ES-I3 (cell line): ENCODE data around the gene GREB1L.

Experiments
- H3K36me3 ChIP-seq: 2 replicates; pipeline ENCODE4 v1.6.1; 2013; ENCODE audit warnings: mild to moderate bottlenecking, low read length, control low read depth, moderate library complexity; ENCODE audit not compliant: insufficient read depth
- H3K4me1 ChIP-seq: 2 replicates; pipeline ENCODE4 v1.6.1; 2013; ENCODE audit warnings: mild to moderate bottlenecking, control low read depth, low read length; ENCODE audit not compliant: insufficient read depth
- H3K9ac ChIP-seq: 2 replicates; pipeline ENCODE4 v1.6.1; 2013; ENCODE audit warnings: low read depth, mild to moderate bottlenecking, low read length, moderate library complexity
- H3K9me3 ChIP-seq: 2 replicates; pipeline ENCODE4 v1.6.1; 2013; ENCODE audit warnings: mild to moderate bottlenecking, low read length, moderate library complexity; ENCODE audit not compliant: control insufficient read depth, insufficient read depth

GREB1L gene

GRCh38 chr18:21496277-21496835 is 254.3 kb downstream of the GREB1L start:
- no peak overlapping the region for H3K9ac ChIP-seq
- no peaks in the 10 kb centered on the region for H3K9me3 ChIP-seq
- no peaks in the 10 kb centered on the region; the same call in 1 of the 2 replicates for H3K4me1 ChIP-seq
- H3K36me3 ChIP-seq: no peaks in the 10 kb centered on the region

DNA sequence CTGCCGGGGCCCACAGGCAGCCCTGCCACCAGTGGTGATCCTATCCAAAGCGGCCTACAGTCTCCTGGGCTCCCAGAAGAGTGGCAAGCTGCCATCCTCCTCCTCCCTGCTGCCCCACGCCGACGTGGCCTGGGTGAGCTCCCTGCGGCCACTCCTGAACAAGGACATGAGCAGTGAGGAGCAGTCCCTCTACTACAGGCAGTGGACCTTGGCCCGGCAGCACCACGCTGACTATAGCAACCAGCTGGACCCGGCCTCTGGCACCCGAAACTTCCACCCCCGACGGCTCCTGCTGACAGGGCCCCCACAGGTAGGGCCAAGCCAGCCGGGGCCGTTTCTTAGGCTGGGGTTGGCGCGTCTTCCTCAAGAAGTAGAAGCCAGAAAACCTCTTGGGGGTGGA is 258.0 kb downstream of the GREB1L start:
- no peak overlapping the region for H3K9ac ChIP-seq
- no peaks in the 10 kb centered on the region; the same call in 1 of the 2 replicates for H3K4me1 ChIP-seq
- H3K36me3 ChIP-seq: no peaks in the 10 kb centered on the region
- no peaks in the 10 kb centered on the region for H3K9me3 ChIP-seq

DNA sequence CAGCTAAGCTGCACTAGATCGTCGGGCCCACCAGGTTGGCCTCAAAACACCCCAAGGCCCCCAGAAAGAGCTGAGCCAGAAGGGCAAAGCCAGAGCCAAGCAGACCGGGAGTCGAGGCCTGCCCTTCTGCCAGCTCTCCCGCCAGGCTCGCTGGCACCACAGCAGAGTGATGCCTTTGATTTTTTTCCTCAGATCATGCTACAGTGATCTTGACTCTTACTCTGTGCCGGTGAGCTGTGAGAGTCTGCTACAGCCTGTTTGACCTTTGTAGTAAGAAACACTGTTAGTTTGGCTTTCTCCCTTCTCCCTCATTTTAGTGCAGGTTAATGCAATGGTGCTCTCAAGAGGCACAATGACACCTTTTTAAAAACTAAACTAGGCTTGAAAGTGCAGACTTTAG is 260.6 kb downstream of the GREB1L start:
- H3K36me3 ChIP-seq: no peaks in the 10 kb centered on the region
- no peak overlapping the region for H3K9ac ChIP-seq
- H3K9me3 ChIP-seq: no peaks in the 10 kb centered on the region
- no peaks in the 10 kb centered on the region for H3K4me1 ChIP-seq

- Histone ChIP-seq H3K9ac (no peak overlapping the region), H3K4me1 (0 out of 2 replicates have a peak, but pooled peaks cover 5% of the 10 kb centered on the region), H3K9me3 (no peaks in the 10 kb centered on the region), H3K36me3 (no peaks in the 10 kb centered on the region; the same call in 1 of the 2 replicates)
Measured at GRCh38 chr18:21507913-21508701, 266.1 kb downstream of the GREB1L start.

GRCh38 chr18:21509062-21509461 is 267.0 kb downstream of the GREB1L start:
- H3K4me1 ChIP-seq: 0 out of 2 replicates have a peak, but pooled peaks cover 5% of the 10 kb centered on the region
- H3K9me3 ChIP-seq: no peaks in the 10 kb centered on the region
- H3K9ac ChIP-seq: no peak overlapping the region
- H3K36me3 ChIP-seq: no peaks in the 10 kb centered on the region; the same call in 1 of the 2 replicates

DNA sequence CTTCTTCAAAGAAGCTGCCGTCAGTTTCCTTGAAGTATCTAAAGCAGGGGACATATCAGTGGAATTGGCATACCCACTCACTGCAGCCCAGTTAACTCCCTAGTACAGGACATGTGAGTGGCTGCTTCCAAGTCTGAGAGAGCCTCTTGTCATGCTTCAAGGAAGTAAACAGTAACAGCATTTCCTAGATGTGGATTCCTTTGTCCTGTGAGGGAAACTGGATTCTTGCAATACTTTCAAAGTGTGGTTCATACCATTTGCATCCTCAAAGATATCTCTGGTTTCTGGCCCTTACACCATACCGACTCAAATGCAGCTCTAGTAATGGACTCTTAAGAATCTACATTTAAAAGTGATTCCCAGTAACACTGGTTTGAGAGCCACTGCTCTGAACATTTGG is 271.3 kb downstream of the GREB1L start:
- Histone ChIP-seq H3K9me3 (no peaks in the 10 kb centered on the region), H3K4me1 (0 out of 2 replicates have a peak, but pooled peaks cover 1% of the 10 kb centered on the region), H3K36me3 (no peaks in the 10 kb centered on the region; the same call in none of the 2 replicates), H3K9ac (no peak overlapping the region)

- H3K4me1 ChIP-seq: no peaks in the 10 kb centered on the region
- no peak overlapping the region for H3K9ac ChIP-seq
- no peaks in the 10 kb centered on the region; the same call in none of the 2 replicates for H3K36me3 ChIP-seq
- no peaks in the 10 kb centered on the region for H3K9me3 ChIP-seq
Measured at GRCh38 chr18:21513741-21514140, 271.7 kb downstream of the GREB1L start.

- H3K36me3 ChIP-seq: peaks cover 7% of the 10 kb centered on the region
- no peak overlapping the region for H3K9ac ChIP-seq
- H3K9me3 ChIP-seq: no peaks in the 10 kb centered on the region
- no peaks in the 10 kb centered on the region for H3K4me1 ChIP-seq
Measured at GRCh38 chr18:21522530-21522929, 280.5 kb downstream of the GREB1L start.

- H3K9me3 ChIP-seq: no peaks in the 10 kb centered on the region
- H3K4me1 ChIP-seq: no peaks in the 10 kb centered on the region
- H3K36me3 ChIP-seq: peaks cover 7% of the 10 kb centered on the region; the same call in 1 of the 2 replicates
- no peak overlapping the region for H3K9ac ChIP-seq
Measured at GRCh38 chr18:21525916-21526315, 283.9 kb downstream of the GREB1L start.

GRCh38 chr18:21526463-21526862 is 284.4 kb downstream of the GREB1L start:
- Histone ChIP-seq H3K36me3 (peaks cover 7% of the 10 kb centered on the region; the same call in 1 of the 2 replicates), H3K9ac (no peak overlapping the region), H3K9me3 (no peaks in the 10 kb centered on the region), H3K4me1 (no peaks in the 10 kb centered on the region)

- H3K9ac ChIP-seq: no peak overlapping the region
- no peaks in the 10 kb centered on the region for H3K4me1 ChIP-seq
- H3K36me3 ChIP-seq: no peaks in the 10 kb centered on the region
- no peaks in the 10 kb centered on the region for H3K9me3 ChIP-seq
Measured at GRCh38 chr18:21534327-21534726, 292.3 kb downstream of the GREB1L start.

GRCh38 chr18:21538230-21538629 is 296.2 kb downstream of the GREB1L start:
- Histone ChIP-seq H3K36me3 (peaks cover 3% of the 10 kb centered on the region; the same call in 1 of the 2 replicates), H3K9ac (no peak overlapping the region)

GRCh38 chr18:21546423-21546822 is 304.4 kb downstream of the GREB1L start:
- H3K9me3 ChIP-seq: no peaks in the 10 kb centered on the region
- 0 out of 2 replicates have a peak, but pooled peaks cover 6% of the 10 kb centered on the region for H3K36me3 ChIP-seq
- H3K9ac ChIP-seq: no peak overlapping the region
- H3K4me1 ChIP-seq: no peaks in the 10 kb centered on the region

More at GRCh38 chr18:21538230-21538629, 296.2 kb downstream of the GREB1L start:
- Histone ChIP-seq H3K4me1 (no peaks in the 10 kb centered on the region), H3K9me3 (no peaks in the 10 kb centered on the region)

DNA sequence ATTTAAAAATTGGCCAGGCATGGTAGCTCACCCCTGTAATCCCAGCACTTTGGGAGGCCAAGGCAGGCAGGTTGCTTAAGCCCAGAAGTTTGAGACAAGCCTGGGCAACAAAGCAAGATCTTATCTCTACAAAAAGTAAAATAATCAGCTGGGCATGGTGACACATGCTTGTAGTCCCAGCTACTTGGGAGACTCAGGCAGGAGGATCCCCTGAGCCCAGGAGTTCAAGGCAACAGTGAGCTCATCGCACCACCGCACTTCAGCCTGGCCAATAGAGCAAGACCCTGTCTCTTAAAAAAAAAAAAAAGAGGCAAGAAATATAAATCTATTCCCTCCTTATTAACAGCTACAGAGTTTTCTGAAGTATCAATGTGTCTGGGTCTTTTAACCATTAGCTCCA is 306.6 kb downstream of the GREB1L start:
- no peak overlapping the region for H3K9ac ChIP-seq
- H3K9me3 ChIP-seq: no peaks in the 10 kb centered on the region
- H3K4me1 ChIP-seq: no peaks in the 10 kb centered on the region
- peaks cover 6% of the 10 kb centered on the region; the same call in 1 of the 2 replicates for H3K36me3 ChIP-seq

DNA sequence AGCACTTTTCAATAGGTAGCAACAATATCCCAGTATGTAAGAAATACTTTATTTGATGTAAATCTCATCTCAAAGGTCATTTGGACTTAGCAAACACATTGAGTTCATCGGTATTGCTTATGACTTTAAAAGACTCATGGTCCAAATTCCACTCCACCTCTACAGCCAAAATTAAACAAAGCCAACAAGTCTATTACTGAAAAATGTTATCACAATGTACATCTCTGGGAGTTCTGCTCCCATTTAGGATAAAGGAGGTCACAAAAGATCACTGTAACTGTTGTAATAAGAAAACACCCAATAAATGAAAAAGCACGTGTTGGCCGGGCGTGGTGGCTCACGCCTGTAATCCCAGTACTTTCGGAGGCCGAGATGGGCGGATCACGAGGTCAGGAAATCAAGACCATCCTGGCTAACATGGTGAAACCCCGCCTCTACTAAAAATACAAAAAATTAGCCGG is 308.5 kb downstream of the GREB1L start:
- Histone ChIP-seq H3K9ac (no peak overlapping the region), H3K4me1 (no peaks in the 10 kb centered on the region), H3K9me3 (no peaks in the 10 kb centered on the region), H3K36me3 (no peaks in the 10 kb centered on the region; the same call in 1 of the 2 replicates)
